HepG2 (cell line): ENCODE data around the gene PLG. TPM values are rescaled to one million over a fixed set of nuclear protein-coding genes. Genes with fewer than 3 reads are reported as not detected.
A peak's percentile ranks its signal among the peaks of the same experiment; 100 is the strongest.

Experiments
- ATAC-seq: fragments of 200-7000 bp; cut with Tn5 transposase; 3 replicates; pipeline ENCODE4 v1.9.1; 2020; ENCODE audit warnings: mild to moderate bottlenecking, moderate library complexity
- BruUV-seq: library from RNA; stranded (reverse); fragments of 400-500 nt; replicated peaks from 2 replicates; lab custom pipeline; 2021; lab: Mats Ljungman, UMichigan
- CTCF ChIA-PET: fragments of 300-600 bp; formaldehyde crosslinking; extraction: SDS; loops from one replicate; lab custom pipeline; 2021; ENCODE audit warnings: low total read pairs, inconsistent platforms, low intra/inter-chr PET ratio; lab: Yijun Ruan, JAX
- POLR2A ChIA-PET: fragments of 350-600 bp; sonication (Branson Sonifier 250); formaldehyde crosslinking; loops from one replicate; lab custom pipeline; 2020; ENCODE audit warnings: antibody characterized with exemption, inconsistent platforms; lab: Yijun Ruan, JAX
- DNase-seq: peaks from one replicate; pipeline ENCODE4 v3.0.0-alpha.2; 2015; ENCODE audit warnings: low spot score
- FAIRE-seq: peaks from 3 replicates; lab custom pipeline; 2011; peaks lifted over from hg19 to GRCh38; lab: Jason Lieb, UNC
- H2AFZ ChIP-seq: one replicate; pipeline ENCODE4 v1.6.1; 2011; ENCODE audit warnings: low read length, inconsistent platforms
- H3K27ac ChIP-seq: fragments of 300-600 bp; 3 replicates; pipeline ENCODE4 v1.8.0; 2011; ENCODE audit warnings: mixed run types, mild to moderate bottlenecking, mixed read lengths, low read length, inconsistent platforms; ENCODE audit not compliant: insufficient read depth; ENCODE audit errors: extremely low read length
- H3K27me3 ChIP-seq, 2 experiments: fragments of 200-600 bp in 1 of 2; 2 replicates in 1 of 2; 3 replicates in 1 of 2; pipeline versions ENCODE4 v1.6.0 to v1.8.0; 2011; ENCODE audit warnings: low read length in 2 of 2, mild to moderate bottlenecking in 2 of 2, moderate library complexity in 2 of 2, inconsistent platforms in 1 of 2; ENCODE audit not compliant: insufficient read depth in 2 of 2, control insufficient read depth in 1 of 2
- H3K36me3 ChIP-seq, 2 experiments: fragments of 200-600 bp in 1 of 2; replicated peaks in 1 of 2; 2 replicates in 1 of 2; 3 replicates in 1 of 2; pipeline versions ENCODE4 v1.5.1 to v1.8.0; 2011; ENCODE audit warnings: low read length in 2 of 2, inconsistent platforms in 1 of 2; ENCODE audit not compliant: insufficient read depth in 2 of 2, control insufficient read depth in 1 of 2
- H3K4me1 ChIP-seq: 2 replicates; pipeline ENCODE4 v1.5.1; 2012; ENCODE audit warnings: low read length, inconsistent platforms; ENCODE audit not compliant: insufficient read depth
- H3K4me2 ChIP-seq: 2 replicates; pipeline ENCODE4 v1.6.0; 2011; ENCODE audit warnings: low read depth, low read length, inconsistent platforms
- H3K4me3 ChIP-seq, 3 experiments: fragments of 200-600 bp in 1 of 3; sonication (generic), shearing (Covaris generic) in 1 of 3; replicated peaks in 1 of 3; 2 replicates each; pipeline ENCODE4 v1.5.1; 2011 to 2016; ENCODE audit warnings: low read length in 3 of 3, inconsistent platforms in 2 of 3, low read depth in 2 of 3, mild to moderate bottlenecking in 2 of 3, control low read depth in 1 of 3, mixed read lengths in 1 of 3; ENCODE audit not compliant: insufficient read depth in 1 of 3
- H3K79me2 ChIP-seq: one replicate; pipeline ENCODE4 v1.6.1; 2011; ENCODE audit warnings: low read length, inconsistent platforms; ENCODE audit not compliant: insufficient read depth
- H3K9ac ChIP-seq: 2 replicates; pipeline ENCODE4 v1.6.0; 2011; ENCODE audit warnings: mild to moderate bottlenecking, low read depth, low read length, inconsistent platforms; ENCODE audit not compliant: insufficient read depth
- H3K9me3 ChIP-seq: 2 replicates; pipeline ENCODE4 v1.5.1; 2012; ENCODE audit warnings: mild to moderate bottlenecking, low read length
- H4K20me1 ChIP-seq: 2 replicates; pipeline ENCODE4 v1.6.0; 2011; ENCODE audit warnings: inconsistent platforms, mild to moderate bottlenecking, low read length, moderate library complexity; ENCODE audit not compliant: insufficient read depth
- ARNT ChIP-seq: fragments of 450-650 bp; IDR thresholded peaks from 2 replicates; pipeline ENCODE4 v1.6.1; 2017
- FOXK2 ChIP-seq: fragments of 450-650 bp; IDR thresholded peaks from 2 replicates; pipeline ENCODE4 v1.6.1; 2016
- HOXA9 ChIP-seq: sonication (generic); formaldehyde crosslinking; IDR thresholded peaks from 2 replicates; pipeline ENCODE4 v1.8.1; 2022; ENCODE audit warnings: missing genetic modification reagents, mild to moderate bottlenecking, moderate library complexity, borderline replicate concordance
- KDM6A ChIP-seq: IDR thresholded peaks from 2 replicates; pipeline ENCODE4 v1.6.1; 2016; ENCODE audit warnings: low read depth
- NFKB2 ChIP-seq: sonication (generic); formaldehyde crosslinking; IDR thresholded peaks from 2 replicates; pipeline ENCODE4 v1.4.0; 2020; ENCODE audit warnings: missing genetic modification reagents, borderline replicate concordance
- TAF15 ChIP-seq: fragments of 200-400 bp; formaldehyde crosslinking; IDR thresholded peaks from one replicate; pipeline ENCODE4 v1.6.1; 2018; ENCODE audit warnings: mild to moderate bottlenecking, low read depth, low read length; ENCODE audit not compliant: poor library complexity, severe bottlenecking
- TRIM24 ChIP-seq: sonication (generic); formaldehyde crosslinking; IDR thresholded peaks from 2 replicates; pipeline ENCODE4 v1.8.0; 2022; ENCODE audit warnings: mild to moderate bottlenecking, missing genetic modification reagents
- U2AF1 ChIP-seq: fragments of 200-400 bp; formaldehyde crosslinking; optimal IDR thresholded peaks from 2 replicates; pipeline ENCODE3; 2017; ENCODE audit warnings: mild to moderate bottlenecking, low read depth, low read length
- ZMYM3 ChIP-seq: sonication (generic); formaldehyde crosslinking; IDR thresholded peaks from 2 replicates; pipeline ENCODE4 v1.5.1; 2020; ENCODE audit warnings: mild to moderate bottlenecking, missing genetic modification reagents
- ZNF253 ChIP-seq: sonication (generic); formaldehyde crosslinking; IDR thresholded peaks from 2 replicates; pipeline ENCODE4 v1.8.0; 2022; ENCODE audit warnings: mild to moderate bottlenecking, missing genetic modification reagents, borderline replicate concordance
- ZNF34 ChIP-seq: sonication (generic); formaldehyde crosslinking; IDR thresholded peaks from 2 replicates; pipeline ENCODE4 v1.4.0; 2020; ENCODE audit warnings: mild to moderate bottlenecking, missing genetic modification reagents, borderline replicate concordance
- ZNF44 ChIP-seq: sonication (generic); formaldehyde crosslinking; IDR thresholded peaks from 2 replicates; pipeline ENCODE4 v1.5.1; 2020; ENCODE audit warnings: mild to moderate bottlenecking, missing genetic modification reagents
- ZNF747 ChIP-seq: sonication (generic); formaldehyde crosslinking; IDR thresholded peaks from 2 replicates; pipeline ENCODE4 v1.8.1; 2023; ENCODE audit warnings: missing genetic modification reagents, mild to moderate bottlenecking, borderline replicate concordance
- ZSCAN22 ChIP-seq: sonication (generic); formaldehyde crosslinking; IDR thresholded peaks from 2 replicates; pipeline ENCODE4 v1.4.0; 2020; ENCODE audit warnings: mild to moderate bottlenecking, missing genetic modification reagents
- WGBS: methylation state at CpG from one replicate; pipeline ENCODE4 v1.1.6; 2017; ENCODE audit warnings: low lambda C conversion rate; 5-methylcytosine and 5-hydroxymethylcytosine counted together
- in situ Hi-C: cut with HindIII; loops from 2 replicates; pipeline ENCODE4 v1.10.0; 2017; ENCODE audit warnings: low pct_unique_long_range_greater_than_20kb; ENCODE audit not compliant: extremely low pct_ligation_motif_present
- intact Hi-C: fragments of 100-400 bp; cut with micrococcal nuclease; formaldehyde crosslinking; loops from one replicate; pipeline ENCODE4 v1.10.0; 2022; ENCODE audit not compliant: unreplicated experiment
- polyA plus RNA-seq, 8 experiments: library from polyadenylated mRNA; depleted of rRNA in 3 of 8; stranded (reverse) in 7 of 8; unstranded in 1 of 8; fragments of >200 nt; fragmentation: Illumina TruSeq in 4 of 8; extraction: Trizol in 4 of 8; gene quantifications; 2 replicates each; pipeline versions ENCODE4 v1.2.1 to v1.2.3, GENCODE V29; 2011 to 2016; ENCODE audit warnings: low read depth in 4 of 8, missing spikeins in 1 of 8, mixed read lengths in 1 of 8; ENCODE audit not compliant: insufficient read depth in 1 of 8
- total RNA-seq, 5 experiments: library from RNA; depleted of rRNA; stranded (reverse); fragments of >200 nt; fragmentation: Illumina TruSeq; extraction: Trizol; gene quantifications; 2 replicates each; pipeline ENCODE4 v1.2.3, GENCODE V29; 2016; ENCODE audit warnings: low read depth in 1 of 5
- TF ChIP-seq, protein P1 (sequence below): sonication (generic); formaldehyde crosslinking; IDR thresholded peaks from 2 replicates; pipeline ENCODE4 v1.8.1; 2022; ENCODE audit warnings: mild to moderate bottlenecking, missing genetic modification reagents
- TF ChIP-seq, protein P2 (sequence below): fragments of 450-650 bp; IDR thresholded peaks from 2 replicates; pipeline ENCODE4 v1.6.1; 2017
- TF ChIP-seq, protein P3 (sequence below): sonication (generic); formaldehyde crosslinking; IDR thresholded peaks from 2 replicates; pipeline ENCODE4 v1.4.0; 2020; ENCODE audit warnings: mild to moderate bottlenecking, missing genetic modification reagents
- TF ChIP-seq, protein P4 (sequence below): sonication (generic); formaldehyde crosslinking; IDR thresholded peaks from 2 replicates; pipeline ENCODE4 v1.8.1; 2023; ENCODE audit warnings: missing genetic modification reagents, inconsistent platforms, borderline replicate concordance
- TF ChIP-seq, protein P5 (sequence below): sonication (generic); formaldehyde crosslinking; conservative IDR thresholded peaks from 2 replicates; pipeline ENCODE4 v1.8.1; 2023; ENCODE audit warnings: missing genetic modification reagents

The PLG gene
- total and polyA plus RNA-seq, 2 of the 13 experiments (the other 11 are each of a cell fraction or from before 2014, with no cell fraction given) = 1.7 to 10.7 TPM

DNA sequence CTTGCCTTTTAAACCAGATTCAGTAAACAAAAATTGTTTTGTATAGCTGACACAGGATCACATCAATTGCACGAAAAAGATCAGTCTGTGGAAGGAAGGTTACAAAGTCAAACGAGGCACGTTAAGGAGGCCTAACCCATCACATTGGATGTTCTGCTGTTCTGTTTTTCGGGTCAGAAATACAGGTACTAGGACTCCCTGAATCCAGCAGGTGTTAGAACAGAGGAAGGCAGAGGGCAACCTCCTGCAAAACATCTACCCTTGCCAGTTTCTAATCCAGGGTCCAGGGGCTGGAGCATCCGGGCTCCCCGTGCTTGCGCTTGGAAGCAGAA lies 64.6 kb downstream of the PLG start (continued):
- TF ChIP-seq ZNF253 (no peak), TAF15 (no peak), ZNF747 (CRISPR knock-in tag) (no peak), ZNF44 (no peak), TRIM24 (CRISPR knock-in tag) (no peak)
- TF ChIP-seq, protein P1, sequence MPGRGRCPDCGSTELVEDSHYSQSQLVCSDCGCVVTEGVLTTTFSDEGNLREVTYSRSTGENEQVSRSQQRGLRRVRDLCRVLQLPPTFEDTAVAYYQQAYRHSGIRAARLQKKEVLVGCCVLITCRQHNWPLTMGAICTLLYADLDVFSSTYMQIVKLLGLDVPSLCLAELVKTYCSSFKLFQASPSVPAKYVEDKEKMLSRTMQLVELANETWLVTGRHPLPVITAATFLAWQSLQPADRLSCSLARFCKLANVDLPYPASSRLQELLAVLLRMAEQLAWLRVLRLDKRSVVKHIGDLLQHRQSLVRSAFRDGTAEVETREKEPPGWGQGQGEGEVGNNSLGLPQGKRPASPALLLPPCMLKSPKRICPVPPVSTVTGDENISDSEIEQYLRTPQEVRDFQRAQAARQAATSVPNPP (CRISPR knock-in tag) = no peak
- TF ChIP-seq, protein P2, sequence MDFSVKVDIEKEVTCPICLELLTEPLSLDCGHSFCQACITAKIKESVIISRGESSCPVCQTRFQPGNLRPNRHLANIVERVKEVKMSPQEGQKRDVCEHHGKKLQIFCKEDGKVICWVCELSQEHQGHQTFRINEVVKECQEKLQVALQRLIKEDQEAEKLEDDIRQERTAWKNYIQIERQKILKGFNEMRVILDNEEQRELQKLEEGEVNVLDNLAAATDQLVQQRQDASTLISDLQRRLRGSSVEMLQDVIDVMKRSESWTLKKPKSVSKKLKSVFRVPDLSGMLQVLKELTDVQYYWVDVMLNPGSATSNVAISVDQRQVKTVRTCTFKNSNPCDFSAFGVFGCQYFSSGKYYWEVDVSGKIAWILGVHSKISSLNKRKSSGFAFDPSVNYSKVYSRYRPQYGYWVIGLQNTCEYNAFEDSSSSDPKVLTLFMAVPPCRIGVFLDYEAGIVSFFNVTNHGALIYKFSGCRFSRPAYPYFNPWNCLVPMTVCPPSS = no peak

DNA sequence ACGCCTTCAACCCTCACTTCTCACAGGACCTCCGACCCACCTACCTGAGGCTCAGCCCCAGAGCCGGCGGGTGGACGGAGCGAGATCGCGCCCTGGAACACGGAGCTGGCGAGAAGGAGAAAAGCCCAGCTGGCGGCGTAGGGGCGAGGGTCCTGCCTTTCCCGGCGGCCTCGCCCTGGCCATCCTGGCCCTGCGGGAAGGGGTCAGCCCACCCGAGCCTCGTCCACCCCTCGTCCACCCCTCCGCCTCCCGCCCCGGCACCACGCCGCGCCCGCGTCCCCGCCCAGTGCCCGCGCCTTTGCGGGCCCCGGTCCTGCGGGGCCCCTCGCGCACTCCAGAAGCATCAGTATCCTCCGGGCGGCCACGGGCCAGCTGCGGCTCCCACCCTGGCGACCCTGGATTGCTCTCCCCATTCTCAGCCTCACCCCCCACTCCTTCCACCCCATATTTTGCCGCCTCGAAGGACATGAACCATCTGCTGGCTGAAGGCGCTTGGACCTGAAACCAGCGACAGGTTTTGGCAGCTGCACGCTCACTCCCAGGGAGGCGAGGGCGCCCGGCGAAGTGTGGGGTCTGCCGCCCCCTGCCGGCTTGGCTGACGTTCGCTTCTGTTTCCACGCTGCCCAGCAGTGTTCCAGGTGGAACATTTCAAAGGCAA lies 65.1 kb downstream of the PLG start:
- Histone ChIP-seq H3K9me3 (0 out of 2 replicates have a peak, but pooled peaks cover 3% of the 10 kb centered on the region), H3K36me3 (no peaks in the 10 kb centered on the region), H3K79me2 (no peaks in the 10 kb centered on the region), H3K4me2 (peak overlapping the region; percentile 95), H3K9ac (no peak overlapping the region), H3K27me3 (peaks cover 3 to 14% of the 10 kb centered on the region in 2 experiments; a peak in 3 of 5 replicates), H2AFZ (peak overlapping the region; percentile 3), H3K4me1 (no peaks in the 10 kb centered on the region), H4K20me1 (no peaks in the 10 kb centered on the region), H3K4me3 (peak overlapping the region; percentile 35 to 72 (median 54); a peak in 5 of 6 replicates), H3K27ac (no peak overlapping the region)
- no TSS peak for BruUV-seq
- POLR2A ChIA-PET = interaction anchor here (0.6 kb wide), 1 partner anchor 34 kb away, joined by 4 read pairs; no protein-coding TSS in a partner anchor
- intact Hi-C loops (loop anchor here (1.0 to 5.0 kb wide), 2 partner anchors 34 to 250 kb away; no protein-coding TSS in a partner anchor), in situ Hi-C loops (no loop called here)
- DNase-seq (peak; percentile 39), ATAC-seq (peak; percentile 99), FAIRE-seq (peak; percentile 46)
- CTCF ChIA-PET = interaction anchor here (1.2 to 1.7 kb wide), 2 partner anchors 17 to 34 kb away, joined by 7 read pairs; no protein-coding TSS in a partner anchor
- under 1% methylated on average over 19 of the region's 55 CpGs for WGBS
- TF ChIP-seq, protein P3, sequence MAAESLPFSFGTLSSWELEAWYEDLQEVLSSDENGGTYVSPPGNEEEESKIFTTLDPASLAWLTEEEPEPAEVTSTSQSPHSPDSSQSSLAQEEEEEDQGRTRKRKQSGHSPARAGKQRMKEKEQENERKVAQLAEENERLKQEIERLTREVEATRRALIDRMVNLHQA (CRISPR knock-in tag) = no peak
- TF ChIP-seq ZNF34 (CRISPR knock-in tag) (no peak), FOXK2 (no peak), U2AF1 (no peak), NFKB2 (CRISPR knock-in tag) (no peak; the same call in 1 of the 2 replicates), HOXA9 (CRISPR knock-in tag) (no peak), ZSCAN22 (CRISPR knock-in tag) (no peak), ZMYM3 (0 out of 2 replicates have a peak, but pooled peaks have one; percentile 15), KDM6A (CRISPR knock-in tag) (no peak), ARNT (no peak)
- TF ChIP-seq, protein P4, sequence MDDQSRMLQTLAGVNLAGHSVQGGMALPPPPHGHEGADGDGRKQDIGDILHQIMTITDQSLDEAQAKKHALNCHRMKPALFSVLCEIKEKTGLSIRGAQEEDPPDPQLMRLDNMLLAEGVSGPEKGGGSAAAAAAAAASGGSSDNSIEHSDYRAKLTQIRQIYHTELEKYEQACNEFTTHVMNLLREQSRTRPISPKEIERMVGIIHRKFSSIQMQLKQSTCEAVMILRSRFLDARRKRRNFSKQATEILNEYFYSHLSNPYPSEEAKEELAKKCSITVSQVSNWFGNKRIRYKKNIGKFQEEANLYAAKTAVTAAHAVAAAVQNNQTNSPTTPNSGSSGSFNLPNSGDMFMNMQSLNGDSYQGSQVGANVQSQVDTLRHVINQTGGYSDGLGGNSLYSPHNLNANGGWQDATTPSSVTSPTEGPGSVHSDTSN (CRISPR knock-in tag) = no peak
- TF ChIP-seq, protein P5, sequence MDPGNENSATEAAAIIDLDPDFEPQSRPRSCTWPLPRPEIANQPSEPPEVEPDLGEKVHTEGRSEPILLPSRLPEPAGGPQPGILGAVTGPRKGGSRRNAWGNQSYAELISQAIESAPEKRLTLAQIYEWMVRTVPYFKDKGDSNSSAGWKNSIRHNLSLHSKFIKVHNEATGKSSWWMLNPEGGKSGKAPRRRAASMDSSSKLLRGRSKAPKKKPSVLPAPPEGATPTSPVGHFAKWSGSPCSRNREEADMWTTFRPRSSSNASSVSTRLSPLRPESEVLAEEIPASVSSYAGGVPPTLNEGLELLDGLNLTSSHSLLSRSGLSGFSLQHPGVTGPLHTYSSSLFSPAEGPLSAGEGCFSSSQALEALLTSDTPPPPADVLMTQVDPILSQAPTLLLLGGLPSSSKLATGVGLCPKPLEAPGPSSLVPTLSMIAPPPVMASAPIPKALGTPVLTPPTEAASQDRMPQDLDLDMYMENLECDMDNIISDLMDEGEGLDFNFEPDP = no peak
